GM18498 (cell line): ENCODE measurements around the gene ALDH1A1.

Experiments
- ATAC-seq: cut with Tn5 transposase; IDR thresholded peaks from one replicate; pipeline ENCODE4 v1.9.1; 2021; ENCODE audit warnings: mild to moderate bottlenecking, moderate library complexity; ENCODE audit not compliant: unreplicated experiment

Gene ALDH1A1

DNA sequence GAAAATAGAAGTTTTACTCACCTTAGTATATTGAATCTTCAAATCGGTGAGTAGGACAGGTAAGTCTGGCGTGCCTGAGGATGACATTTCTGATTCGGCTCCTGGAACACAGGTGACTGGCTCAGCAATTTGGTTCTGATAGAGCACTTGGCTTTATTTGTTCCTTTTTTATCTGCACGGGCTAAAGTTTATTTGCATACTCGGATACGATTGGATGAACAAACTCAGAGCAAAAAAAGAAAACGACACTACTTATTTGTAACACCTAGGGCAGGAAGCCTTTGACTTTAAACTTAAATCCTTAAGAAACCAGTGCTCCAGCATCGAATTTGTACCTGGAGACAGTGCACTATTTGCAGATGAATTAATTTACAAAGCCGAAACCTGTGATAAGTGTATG lies at the start of gene ALDH1A1:
Gene ALDH1A1 (minus strand): TSS at position 140 of the 400 bp plus-strand sequence. CDS start 53 bp downstream, at position 87.
- no peak for ATAC-seq

DNA sequence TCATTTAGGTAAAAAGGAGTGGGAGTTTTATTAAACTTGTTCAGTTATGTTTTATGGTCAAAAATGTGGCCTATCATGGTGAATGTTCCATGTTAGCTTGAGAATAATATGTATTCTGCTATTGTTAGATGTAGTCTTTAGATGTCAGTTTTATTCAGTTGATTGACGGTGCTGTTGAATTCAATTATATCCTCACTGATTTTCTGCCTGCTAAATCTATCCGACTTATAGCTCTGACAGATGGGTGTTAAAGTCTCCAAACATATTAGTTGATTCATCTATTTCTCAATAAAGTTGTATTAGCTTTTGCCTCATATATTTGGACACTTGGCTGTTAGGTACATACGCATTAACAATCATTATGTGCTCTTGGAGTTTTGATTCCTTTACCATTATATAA lies 49.0 kb upstream of the ALDH1A1 start:
- ATAC-seq: no peak

DNA sequence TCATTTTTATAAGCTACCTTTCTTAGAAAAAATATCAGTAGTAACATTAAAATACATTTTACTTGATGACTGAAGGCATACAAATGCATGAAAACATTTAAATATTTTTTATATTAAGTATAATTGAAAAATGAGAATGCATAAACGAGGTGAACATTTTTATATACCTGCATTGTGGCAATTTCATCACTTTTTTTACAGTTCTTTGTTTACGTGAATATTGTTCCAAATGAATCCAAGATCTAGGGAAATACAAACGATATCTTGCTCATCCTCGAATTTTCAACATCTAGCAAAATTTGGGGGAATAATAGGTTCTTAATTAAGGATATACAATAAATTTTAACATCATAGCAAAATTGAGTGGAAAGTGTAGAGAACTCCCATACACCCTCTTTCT lies 45.5 kb upstream of the ALDH1A1 start:
- ATAC-seq: no peak

DNA sequence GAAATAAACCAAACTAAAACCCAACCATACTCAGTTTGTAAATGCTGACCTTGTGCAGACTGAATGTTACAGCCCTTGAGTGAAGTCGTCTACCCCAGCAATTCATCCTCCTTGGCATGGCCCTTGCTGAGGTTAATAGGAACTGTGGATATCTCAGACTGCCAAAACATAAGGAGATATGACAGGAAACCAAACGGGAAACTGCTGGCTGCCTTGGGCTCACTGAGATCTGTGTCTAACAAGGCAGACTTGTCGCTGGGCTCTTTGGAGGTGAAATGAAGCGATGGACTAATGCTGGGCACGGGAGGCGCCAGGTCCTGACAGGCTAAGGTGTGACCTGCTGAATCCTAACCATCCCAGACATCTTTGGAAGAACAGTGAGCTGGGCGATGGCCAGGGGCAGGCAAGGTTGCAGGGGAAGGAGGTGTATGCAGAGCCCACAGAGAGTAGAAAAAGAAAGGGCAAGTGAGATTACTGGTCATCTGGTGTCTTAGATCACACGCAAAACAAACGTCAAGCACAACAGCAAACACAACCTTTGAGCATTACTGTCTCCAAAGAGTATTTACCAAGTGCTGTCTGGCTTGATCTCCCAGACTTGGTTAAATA lies 44.6 kb upstream of the ALDH1A1 start:
- ATAC-seq: no peak

DNA sequence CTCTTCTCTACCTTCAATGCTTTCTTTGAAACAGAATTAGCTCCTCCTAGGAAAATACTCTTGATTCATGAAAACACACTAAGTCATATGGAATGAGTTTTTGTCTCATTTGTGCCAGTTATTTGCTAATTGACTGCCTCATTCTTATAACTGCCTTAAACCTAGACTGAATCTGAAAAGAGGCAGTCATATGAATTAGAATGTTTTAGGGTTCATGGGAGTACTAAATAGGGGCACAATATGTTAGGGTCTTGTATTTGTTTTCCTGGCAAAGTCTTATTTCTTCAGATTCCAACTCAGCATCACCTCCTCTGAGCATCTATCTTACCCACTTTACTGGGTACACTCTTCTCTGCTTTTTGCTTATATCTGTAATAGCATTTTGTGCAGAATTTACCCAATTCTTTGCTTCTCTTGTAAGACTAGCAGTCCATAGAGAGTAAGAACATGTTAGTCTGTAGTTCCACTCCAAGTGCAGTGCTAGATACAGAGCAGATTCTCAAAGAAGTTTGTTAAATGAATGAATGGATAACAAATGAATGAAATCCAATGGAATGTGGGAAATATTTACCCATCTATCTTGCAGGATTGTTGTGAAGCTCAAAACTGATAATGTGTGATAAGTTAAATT lies 43.9 kb upstream of the ALDH1A1 start:
- ATAC-seq: no peak

DNA sequence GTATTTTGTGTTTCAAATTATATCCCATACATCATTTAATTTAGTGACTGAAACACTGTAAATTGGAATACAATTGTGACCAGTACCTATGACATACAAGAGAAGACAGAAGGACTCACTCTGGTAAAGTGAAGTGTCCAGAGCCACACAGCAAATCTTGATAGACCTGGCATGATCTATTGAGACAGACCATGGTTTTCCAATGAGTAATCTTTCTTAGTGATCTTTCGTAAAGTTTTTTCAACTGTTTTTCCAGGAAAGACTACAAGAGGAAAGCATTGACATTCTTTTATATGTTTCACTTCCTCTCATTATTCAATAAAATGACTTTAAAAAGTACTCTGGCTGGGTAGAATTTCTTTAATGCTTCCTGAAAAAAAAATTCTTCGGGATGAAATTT lies 43.3 kb upstream of the ALDH1A1 start:
- no peak for ATAC-seq

DNA sequence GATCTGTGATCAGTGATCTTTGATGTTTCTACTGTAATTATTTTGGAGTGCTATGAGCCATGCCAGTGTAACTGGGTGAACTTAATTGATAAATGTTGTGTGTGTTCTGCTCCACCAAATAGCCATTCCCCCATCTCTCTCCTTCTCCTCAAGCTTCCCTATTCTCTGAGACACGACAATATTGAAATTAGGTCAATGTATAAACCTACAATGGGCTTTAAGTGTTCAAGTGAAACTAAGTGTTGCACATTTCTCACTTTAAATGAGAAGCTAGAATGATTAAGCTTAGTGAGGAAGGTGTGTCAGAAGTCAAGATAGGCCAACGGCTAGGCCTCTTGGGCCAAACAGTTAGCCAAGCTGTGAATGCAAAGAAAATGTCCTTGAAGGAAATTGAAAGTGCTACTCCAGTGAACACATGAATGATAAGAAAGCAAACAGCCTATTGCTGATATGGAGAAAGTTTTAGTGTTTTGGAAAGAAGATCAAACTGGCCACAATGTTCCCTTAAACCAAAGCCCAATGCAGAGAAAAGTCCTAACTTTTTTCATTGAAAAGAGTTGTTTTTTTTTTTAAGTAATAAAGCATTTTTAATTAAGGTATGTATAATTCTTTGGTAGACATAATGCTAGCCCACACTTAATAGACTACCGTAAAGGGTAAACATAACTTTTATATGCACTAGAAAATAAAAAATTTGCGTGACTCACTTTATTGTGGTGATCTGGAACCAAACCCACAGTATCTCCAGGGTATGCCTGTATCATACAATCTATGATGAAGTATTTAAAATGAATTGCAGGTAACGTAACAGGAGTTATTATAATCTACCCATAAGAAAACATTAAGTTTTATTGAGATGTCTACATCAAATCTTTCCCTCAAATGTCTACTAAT lies 42.5 kb upstream of the ALDH1A1 start:
- ATAC-seq: no peak

DNA sequence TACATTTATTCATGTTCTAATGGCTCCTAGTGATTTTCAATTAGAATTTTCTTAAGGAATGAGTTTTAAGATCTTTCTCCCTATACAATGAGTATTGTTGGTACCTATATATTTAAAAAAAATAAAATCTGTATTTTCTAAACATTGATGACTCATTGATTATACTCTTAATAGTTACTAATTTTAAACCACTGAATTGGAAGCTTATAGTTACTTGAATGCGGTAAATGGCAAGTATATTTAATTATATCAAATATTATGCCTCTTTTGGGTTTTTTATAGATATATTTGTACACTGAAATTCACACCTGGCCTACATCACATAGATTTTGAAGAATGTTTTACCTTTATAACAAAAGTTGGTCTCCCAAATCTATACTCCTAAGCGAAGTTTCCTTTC lies 38.9 kb upstream of the ALDH1A1 start:
- no peak for ATAC-seq

DNA sequence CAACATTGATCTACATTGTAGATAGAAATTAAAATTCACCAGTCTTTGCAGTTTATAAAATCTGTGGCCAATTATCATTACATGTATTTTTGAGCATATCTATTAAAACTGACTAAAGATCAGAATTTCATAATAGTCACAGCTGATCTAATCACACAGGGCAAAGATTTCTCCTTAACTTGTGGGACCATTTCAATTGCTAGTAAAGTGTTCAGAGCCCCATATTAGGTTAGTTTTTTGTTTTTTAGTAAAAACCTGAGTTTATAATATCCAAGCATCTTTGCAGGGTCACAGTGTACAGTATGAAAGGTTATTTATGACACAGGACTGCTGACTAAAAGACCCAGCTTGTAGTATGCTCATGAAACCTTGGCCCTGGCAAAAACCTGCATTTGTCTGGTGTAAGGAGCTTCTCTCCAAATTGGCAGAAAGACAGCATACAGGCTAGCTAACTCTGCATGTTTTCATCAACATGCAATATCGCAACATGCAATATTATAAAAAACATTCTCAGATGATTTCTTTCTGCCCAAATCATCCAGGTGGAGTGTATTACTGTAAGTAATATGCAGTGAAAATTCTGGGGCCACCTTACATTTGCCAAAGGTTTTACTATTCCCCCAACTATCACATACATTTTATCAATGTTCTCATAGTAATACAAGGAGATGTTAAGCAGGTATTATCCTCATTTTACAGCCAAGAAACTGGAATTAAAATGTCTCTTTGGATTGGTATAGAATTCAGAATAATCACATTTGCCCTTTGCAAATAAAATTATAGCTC lies 37.7 kb upstream of the ALDH1A1 start:
- ATAC-seq: no peak

DNA sequence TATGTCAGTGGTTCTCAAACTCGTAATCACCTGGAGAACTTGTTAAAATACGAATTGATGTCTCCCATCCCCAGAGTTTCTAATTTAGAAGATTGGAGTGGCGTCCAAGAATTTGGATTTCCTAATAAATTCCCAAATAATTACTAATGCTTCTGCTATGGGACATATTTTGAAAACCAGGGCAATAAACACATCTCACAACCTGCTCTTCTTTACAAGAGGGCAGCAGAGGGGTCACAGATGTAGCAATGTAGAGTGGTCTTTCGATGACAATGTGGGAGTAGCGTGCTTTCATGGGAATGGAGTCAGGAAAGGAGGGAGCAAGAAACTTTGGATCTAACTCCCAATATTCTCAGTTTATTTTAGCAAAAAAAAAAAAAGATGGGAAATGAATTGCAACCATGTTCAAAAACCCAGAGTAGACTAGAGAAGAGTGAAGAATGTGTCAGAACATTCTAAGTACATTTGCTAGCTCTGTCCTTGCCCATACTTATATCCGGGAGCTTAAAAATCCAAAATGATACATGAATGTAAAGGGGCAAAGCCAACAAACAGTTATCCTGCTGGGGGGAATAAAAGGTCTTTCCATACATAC lies 33.8 kb upstream of the ALDH1A1 start:
- ATAC-seq: no peak

DNA sequence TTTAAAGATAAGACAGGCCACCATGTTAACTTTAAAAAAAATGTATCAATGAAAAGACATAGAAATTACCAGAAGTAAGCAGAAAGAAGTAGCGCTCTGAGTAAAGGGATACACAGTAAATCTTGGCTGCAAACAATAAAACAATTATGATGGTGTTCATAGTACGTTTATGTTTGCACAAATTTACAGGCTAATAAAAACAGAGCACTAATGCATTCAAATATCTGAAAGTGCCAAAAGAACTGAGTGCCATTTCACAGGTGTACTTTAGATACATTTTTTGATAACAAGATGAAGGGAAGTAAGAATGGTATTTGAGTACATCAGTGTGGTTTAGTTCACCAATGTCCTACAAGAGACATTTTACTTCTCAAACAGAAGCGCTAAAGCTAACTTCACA lies 32.9 kb upstream of the ALDH1A1 start:
- no peak for ATAC-seq

DNA sequence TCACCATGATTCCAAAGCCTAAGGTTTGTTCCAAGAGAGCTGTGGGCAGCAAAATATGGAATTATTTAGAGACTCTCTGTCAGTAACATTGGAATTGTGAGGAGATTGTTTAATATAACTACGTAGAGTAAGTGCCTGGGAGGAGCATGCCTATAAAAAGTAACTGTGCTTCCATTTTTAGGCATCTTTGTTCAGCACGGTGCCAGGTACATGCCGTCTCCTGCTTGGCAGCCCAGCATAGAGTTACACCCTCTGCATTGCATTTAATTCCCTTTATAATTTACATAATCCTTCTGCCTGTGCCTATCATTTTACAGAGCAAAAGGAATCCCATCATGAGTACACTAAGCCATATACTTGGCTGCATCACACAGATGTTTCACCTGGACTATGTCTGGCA lies 32.1 kb upstream of the ALDH1A1 start:
- no peak for ATAC-seq

DNA sequence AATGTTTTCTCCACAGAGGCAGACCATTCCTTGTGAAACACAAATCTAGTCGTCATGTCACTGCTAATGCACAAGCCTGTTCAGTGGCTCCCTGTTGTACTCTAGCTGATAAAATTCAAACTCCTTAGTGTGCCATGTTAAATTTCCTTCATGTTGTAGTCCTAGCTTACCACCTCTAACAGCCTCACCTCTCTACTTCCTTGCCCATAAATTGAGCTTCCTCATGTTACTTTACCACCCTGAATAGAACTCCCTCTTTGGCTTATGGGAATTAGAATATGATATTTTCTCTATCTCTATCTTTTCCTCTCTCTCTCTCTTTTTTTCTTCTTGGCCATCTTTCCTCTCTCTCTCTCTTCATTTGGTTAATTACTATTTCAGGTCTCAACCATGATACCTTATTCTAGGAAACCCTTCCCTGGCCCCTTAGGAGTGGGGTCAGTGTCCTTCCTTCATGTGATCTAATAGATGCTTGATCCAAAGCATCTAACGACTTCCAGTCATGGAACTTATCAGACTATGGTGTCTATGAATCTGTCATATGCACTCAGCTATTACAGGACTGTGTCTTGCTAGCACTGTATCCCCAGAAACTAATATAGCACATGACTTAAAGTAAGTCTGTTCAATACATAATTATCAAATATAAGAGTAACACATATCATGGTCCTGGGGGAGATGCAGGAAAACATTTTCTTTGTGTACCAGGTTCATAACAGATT lies 31.5 kb upstream of the ALDH1A1 start:
- no peak for ATAC-seq

DNA sequence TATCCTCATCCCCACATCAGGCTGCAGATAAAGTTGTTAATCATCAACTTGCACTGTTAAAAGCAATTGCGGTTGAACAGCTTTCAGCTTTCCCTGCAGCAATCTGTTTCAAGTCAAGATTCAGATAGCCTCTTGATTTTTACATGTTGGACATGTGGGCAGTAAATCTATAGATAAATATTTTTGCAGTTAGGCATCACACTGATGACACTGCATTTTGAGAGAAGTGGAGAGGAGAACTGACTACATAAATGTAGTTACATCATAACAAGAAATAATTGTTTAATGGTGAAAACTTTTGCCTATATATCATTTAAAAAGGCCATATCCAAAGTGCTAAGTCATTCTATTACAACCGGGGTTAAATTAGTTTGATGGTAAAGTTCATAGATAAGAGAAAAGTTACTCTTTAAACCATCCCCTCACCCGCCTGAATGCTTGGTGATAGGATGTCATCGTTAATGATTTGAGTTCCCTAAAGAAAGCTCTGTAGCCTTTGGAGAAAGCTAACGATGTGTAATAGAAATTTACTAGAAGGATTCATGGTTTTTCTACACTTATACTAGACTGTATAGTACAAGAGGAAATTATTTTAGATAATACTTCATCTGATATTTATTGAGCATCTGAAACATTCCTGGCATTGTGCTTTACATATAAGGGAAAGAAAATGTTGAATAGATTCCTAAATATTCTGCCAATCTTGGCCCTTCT lies 30.8 kb upstream of the ALDH1A1 start:
- ATAC-seq: no peak

DNA sequence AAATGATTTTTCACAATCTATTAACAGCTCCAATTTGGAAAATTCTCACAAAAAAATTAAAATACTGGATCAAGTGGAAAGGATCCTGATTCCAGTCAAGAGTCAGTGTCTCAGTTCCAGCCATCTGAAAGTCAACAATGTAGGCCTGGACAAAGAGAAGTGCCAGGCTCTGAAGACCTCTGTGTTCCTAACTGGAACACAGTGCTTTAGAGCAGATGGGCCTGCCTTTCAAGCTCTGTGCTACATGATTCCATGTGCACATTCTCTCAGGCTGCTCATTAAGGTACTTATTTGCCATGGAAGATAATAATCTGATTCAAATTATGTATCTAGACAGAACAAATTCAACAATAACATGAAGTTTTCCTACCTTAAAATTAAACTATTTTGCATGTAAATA lies 30.2 kb upstream of the ALDH1A1 start:
- no peak for ATAC-seq

DNA sequence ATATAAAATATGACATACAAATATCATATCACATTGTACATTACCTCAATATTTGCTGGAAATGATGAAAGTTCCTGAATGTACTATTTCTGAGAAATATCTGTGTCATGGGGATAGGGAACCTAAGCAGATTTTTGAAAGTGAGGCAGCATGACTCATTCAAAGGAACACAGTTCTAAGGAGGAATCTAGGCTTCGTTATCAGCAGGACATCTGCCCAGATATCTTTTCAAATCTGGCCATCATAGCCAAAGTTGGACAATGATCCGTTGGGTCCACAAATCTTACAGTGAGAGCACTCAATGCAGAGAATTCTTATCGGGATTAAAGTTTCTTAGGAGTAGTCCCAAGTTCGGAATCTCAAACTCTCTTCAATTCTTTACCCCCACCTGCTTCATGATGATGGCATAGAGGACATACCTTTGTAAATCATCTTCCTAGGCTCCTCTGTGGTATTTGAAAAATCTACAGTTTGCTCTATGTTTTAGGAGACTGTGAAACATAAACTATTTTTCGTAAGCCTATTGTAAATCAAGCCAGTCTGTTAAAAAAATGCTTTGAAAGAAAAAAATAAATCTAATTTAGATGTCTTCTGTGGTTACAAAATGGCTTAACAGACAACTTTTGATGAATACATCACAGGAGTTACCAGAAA lies 29.4 kb upstream of the ALDH1A1 start:
- ATAC-seq: no peak

DNA sequence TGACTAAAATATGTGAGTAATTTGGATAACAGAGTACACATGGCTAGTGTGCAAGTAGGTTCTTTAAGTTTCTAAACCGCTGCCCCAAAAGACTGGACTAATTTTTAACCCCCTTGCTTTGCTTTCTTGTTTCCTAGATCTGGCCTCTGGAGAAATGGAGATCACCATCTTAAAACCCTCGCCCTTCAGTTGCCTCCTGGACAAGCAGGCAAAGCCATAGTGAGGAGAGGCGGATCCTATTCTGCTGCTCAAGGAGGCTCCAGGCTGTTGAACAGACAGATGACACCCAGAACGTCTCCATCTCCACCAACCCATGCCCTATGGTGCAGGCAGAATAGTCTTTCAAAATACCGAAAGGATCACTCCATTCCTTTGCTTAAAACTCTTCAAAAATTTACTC lies 28.6 kb upstream of the ALDH1A1 start:
- ATAC-seq: no peak

DNA sequence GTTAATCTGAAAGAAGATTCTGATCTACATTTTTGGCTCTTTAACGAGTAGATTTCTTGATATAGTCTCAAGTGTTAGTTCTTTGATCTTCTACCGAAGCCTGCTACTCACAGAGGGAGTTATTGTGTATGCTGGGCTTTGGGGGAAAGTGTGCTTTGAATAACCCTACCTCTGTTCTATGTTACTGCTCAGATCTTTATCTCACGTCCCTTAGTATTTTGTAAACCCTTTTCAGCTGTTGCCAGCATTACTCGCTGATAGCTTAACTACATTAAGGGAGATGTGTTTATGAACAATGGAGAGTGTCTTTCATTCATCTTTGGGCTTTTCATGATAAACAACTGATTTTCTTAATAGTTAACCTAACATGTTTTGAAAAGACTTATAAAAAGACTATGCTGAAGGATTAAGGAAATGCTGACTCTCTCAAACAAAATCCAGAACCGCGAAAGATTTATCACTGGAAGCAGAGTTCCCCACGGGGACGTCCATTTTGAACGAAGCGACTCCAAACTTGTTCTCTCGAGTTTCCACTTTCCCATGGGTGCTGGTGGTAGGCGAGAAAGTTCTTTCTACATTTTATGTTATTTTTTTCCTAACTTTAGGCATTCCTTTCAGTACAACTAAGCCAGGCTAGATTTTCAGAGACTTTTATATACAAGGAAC lies 27.9 kb upstream of the ALDH1A1 start:
- ATAC-seq: no peak

DNA sequence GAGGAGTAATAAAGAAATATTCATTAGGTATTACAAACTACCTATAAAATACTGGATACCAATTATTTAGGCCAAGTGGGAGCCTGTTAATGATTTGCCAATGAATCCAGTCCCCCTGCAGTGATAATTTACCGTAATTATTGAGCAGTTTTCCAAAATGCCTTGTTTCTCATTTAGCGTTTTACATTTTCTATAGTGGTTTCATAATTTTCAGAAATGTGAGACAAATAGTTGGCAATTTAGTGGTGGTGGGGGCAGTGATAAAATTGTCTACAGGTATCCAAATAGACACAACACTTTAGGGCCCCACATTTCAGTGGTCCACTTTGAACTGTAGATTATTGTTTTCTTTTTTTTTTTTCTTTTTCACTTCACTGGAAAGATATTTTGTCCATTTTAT lies 27.3 kb upstream of the ALDH1A1 start:
- ATAC-seq: no peak
